Right ventricle myocardium inferior (tissue), 1 donor: ENCODE data around the gene HBEGF. TPM values are rescaled to one million over a fixed set of nuclear protein-coding genes. Genes with fewer than 3 reads are reported as not detected.

Source experiments
- ATAC-seq: fragments of 200-7000 bp; cut with Tn5 transposase; one replicate; pipeline ENCODE4 v1.9.1; 2020; ENCODE audit warnings: mild to moderate bottlenecking, moderate library complexity
- DNase-seq: peaks from one replicate; pipeline ENCODE4 v3.0.0; 2021; ENCODE audit errors: missing footprints
- intact Hi-C: fragments of 100-400 bp; cut with DNase I; formaldehyde crosslinking; loops from one replicate; pipeline ENCODE4 v1.11.0; 2022
- long read RNA-seq: library from polyadenylated mRNA; unstranded; transcript quantifications from one replicate; pipeline ENCODE4 v2.0.0, GENCODE V29; 2021
- total RNA-seq: library from RNA; stranded (reverse); fragmentation: NEBNext Ultra II Directional; extraction: Animal tissue kit (Norgen Biotek cat#: 25700); gene quantifications from one replicate; pipeline ENCODE4 v1.2.1, GENCODE V29; 2021
- donor health status: DM: no; HTN: yes; CAD: no; lungs with severe emphysema.

Gene HBEGF, protein sequence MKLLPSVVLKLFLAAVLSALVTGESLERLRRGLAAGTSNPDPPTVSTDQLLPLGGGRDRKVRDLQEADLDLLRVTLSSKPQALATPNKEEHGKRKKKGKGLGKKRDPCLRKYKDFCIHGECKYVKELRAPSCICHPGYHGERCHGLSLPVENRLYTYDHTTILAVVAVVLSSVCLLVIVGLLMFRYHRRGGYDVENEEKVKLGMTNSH
- total RNA-seq: 20.2 TPM
- long read RNA-seq, transcript HBEGF-201 (6 exons, 2,386 nt): major isoform, 10 of 10 reads
- long read RNA-seq, partial matches to known transcripts: 0 of 10 reads
- long read RNA-seq, other reads (novel, unspliced or antisense): 0 of 10 reads

DNA sequence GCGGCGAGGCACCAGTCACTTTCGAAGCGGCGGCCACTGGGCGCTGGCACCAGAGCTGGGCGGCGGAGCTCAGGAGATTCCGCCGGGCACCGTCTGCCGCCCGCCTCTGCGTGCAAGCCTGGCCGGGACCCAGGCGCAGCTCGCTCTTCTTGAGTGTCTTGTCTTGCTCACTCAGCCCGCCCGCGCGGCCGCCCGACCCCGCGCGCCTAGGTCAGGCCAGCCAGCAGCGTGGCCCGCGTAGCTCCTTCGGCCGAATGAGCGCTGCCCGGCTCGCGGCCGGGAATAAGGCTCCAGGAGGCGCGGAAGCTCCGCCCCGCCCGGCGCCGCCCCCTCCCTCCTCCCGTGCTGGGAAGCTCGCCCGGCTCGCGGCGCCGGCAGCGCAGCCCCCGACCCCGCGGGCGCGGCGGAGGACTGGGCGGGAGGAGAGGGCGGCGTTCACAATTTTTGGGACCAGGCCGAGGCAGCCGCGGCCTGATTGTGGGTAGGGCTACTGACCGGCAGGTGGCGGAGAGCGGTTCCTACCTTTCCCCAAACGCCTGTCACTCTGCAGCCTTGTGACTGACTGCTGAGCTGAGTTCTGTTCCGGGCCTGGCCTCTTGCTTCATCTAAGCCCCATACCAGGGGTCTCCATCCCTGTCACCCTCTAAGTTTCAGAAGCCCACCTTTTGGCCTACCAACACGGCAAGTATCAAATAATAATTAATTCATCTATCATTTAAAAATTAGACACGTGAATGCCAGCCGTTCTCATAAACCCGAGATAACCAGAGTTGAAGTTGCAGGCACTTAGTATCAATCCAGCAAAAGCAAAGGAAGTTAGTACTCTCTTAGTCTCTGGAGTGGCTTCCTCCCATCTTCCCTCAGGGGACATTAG, at the start of gene HBEGF:
Gene HBEGF (minus strand): TSS at position 256 of the 874 bp plus-strand sequence. CDS start 275 bp downstream, outside the sequence.
- DNase-seq (peak; percentile 90), ATAC-seq (peak; percentile 87)
- intact Hi-C loops: loop anchor here (1.0 to 5.0 kb wide), 4 partner anchors 44 to 169 kb away; partner anchors contain the start of genes CYSTM1 and PFDN1

DNA sequence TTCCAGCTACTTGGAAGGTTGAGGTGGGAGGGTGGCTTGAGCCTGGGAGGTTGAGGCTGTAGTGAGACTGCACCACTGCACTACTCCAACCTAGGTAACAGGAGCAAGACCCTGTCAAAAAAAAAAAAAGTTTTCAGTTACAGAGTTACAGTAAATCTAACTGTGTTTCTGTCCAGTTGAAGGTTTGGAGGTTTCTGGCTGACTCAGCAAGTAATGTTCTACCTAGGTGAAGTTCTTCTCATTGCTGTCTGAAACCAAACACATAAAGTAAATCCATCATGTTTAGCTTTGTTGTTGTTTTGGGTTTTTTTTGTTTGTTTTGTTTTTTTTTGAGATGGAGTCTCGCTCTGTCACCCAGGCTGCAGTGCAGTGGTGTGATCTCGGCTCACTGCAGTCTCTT, 47.3 kb upstream of the HBEGF start:
- DNase-seq (no peak), ATAC-seq (no peak)
- intact Hi-C loops: no loop called here

DNA sequence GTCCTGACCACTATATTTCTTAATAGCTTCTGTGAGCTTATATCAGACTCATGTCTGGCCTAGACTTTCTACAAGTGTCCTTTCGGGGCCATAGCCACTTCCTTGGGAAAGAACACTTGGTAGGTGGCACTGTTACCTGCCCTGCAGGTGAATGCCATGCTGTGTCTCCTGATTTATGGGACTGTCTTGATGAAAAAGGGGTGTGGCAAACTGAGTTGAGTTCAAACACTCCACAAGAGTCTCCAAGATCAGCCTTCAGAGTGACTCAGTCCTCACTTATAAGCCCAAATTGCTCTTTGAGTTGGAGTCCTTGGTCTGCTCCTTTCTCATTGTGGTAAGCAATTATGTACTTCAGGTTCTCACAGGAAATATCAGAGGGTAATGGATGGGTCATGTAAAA, 45.3 kb upstream of the HBEGF start:
- ATAC-seq: no peak
- intact Hi-C loops: no loop called here
- no peak for DNase-seq

DNA sequence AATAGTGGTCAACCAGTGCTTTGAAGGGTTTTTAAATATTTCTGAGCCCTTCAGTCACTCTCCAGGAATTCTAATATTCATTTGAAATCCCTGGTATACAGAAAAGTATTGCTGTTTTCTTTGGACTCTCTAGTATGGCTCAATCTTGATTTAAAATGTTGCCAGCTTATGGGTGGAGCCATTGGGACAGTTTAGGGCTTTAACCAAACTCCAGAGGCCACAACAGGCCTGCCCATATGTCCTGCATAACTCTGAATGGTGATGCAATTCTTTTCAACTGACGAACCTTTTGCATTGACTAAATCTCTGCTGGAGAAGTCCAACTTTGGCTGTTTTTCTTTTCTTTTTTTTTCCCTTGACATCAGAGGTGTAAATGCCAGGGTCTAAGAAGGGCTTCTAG, 44.9 kb upstream of the HBEGF start:
- no peak for ATAC-seq
- DNase-seq: no peak
- intact Hi-C loops: no loop called here

DNA sequence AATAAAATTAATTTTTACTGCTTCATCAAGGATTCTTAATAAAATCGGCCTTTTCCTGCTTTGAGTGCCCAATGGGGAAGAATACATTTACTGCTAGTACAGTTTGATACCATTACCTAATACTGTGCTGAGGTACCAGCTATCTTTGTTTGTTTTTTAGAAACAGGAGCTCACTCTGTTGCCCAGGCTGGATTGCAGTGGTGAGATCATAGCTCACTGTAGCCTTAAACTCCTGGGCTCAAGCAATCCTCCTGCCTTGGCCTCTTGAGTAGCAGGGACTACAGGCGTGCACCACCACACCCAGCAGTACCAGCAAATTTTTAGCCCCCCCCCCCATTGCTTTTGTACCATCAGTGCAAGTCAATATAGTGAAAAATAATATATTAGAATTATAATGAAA, 41.6 kb upstream of the HBEGF start:
- intact Hi-C loops: no loop called here
- no peak for DNase-seq
- ATAC-seq: no peak

DNA sequence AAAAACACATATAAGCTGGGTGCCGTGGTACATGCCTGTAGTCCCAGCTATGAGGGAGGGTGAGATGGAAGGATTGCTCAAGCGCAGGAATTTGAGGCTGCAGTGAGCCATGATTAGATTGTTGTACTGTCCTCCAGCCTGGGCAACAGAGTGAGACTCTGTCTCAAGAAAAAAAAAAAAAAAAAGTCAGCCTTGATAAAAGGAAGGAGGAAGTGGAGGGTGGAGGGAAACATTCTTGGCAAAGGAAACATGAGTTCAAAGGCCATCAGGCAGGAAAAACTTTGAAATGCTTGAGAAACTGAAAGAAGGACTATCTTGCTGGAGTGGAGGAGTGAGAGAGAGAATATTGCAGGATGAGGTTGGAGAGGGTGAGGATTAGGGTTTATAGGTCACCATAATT, 36.9 kb upstream of the HBEGF start:
- ATAC-seq (no peak), DNase-seq (no peak)
- intact Hi-C loops: no loop called here

DNA sequence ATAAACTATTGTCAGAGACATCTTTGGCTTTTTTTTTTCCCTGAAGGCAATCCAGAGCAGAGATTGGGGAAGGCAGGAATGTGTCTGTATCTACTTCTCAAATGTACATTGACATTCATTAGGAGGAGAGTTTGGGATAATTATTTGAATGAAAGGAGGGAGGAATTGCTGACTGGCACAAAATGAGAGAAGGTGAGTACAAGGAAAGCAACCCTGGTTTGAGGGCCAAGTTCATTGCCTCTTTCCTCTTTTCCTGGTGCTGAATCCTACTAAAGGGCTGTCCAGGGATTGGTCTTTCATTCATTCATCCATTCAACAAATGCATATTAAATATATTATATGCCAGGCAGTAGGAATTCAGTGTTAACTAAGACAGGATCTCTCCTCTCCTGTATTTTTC, 36.5 kb upstream of the HBEGF start:
- intact Hi-C loops: no loop called here
- DNase-seq: no peak
- no peak for ATAC-seq

DNA sequence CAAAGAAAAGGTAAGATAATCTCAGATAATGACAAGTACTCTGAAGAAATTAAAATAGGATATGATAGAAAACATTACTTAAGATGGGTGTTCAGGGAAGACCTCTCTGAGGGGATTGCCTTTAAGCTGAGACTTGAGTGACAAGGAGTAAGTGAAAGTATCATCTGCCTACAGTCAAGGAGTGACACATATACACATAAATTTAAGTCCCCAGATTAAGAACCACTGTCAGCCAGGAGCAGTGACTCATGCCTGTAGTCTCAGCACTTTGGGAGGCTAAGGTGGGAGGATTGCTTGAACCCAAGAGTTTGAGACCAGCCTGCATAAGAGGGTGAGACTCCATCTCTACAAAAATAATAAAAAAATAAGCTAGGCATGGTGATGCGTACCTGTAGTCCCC, 35.6 kb upstream of the HBEGF start:
- no peak for ATAC-seq
- no peak for DNase-seq
- intact Hi-C loops: no loop called here

DNA sequence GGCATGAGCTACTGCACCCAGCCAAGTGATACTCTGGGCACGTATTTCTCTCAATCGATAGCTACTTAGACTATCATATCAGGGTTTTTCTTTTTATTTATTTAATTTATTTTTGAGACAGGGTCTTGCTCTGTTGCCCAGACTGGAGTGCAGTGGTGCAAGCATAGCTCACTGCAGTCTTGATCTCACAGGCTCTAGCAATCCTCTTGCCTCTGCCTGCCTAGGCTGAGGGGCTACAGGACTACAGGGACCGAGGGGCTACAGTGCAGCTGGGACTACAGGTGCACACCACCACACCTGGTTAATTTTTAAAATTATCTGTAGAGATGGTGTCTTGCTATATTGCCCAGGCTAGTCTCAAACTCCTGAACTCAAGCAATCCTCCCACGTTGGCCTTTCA, 34.9 kb upstream of the HBEGF start:
- intact Hi-C loops: no loop called here
- ATAC-seq (no peak), DNase-seq (no peak)

DNA sequence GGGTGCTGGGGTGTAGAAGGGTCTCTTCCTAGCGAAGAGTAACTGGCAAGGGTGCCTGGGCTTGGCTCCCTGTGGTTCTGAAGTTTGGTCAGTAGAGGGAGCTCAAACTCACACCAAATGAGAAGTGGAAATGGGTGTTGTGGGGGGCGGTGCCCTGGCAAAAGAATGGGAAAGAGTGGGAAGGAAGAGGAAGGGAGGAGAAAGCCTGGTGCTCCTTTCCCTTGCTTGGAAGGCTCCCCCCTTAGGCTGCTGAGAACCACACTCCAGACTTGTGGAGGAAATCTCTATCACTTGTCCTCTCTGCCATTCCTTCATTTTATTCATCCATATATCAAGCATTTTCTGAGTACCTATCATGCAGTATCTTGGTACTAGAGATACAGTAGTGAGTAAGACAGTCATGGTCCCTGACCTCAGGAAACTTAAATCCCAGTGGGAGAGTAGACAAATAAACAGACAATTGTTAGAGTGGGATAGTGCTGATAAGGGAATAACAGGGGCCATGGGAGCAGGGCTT, 26.6 kb upstream of the HBEGF start:
- DNase-seq (peak; percentile 79), ATAC-seq (peak; percentile 73)
- intact Hi-C loops: loop anchor here (5.0 kb wide), 1 partner anchor 349 kb away; no protein-coding TSS in a partner anchor

DNA sequence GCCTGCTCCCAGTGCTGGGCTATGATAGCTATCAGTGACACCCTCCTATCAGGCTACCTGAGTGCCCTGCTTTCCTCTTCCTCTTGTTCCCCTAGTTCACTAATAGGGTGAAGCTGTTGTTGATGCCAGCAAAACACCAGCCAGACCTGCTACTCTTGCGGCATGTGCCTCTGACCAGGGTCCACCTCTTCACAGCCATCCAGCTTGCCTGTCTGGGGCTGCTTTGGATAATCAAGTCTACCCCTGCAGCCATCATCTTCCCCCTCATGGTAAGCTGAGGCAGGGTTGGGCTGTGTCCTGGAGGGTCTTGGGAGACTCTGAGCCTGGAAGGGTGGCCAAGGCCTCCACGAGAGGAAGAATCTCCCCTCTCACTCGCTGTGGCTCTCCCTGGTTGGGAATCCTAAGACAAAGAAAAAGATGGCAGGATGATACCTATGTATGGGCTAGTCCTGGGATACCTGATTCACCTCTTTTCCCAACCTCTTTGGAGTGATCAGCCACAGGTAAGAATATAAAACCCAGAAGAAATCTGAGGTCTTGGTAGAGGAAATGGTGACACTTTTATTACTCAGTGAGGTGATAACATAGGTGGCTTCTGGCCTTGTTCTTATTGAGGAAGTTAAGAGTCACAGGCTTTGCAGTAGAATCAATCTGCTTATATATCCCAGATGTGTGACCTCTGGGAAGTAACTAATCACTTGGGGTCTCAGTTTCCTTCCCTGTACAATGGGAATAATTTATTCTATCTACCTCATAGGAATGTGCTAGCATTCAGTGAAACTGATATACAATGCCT, 25.2 kb upstream of the HBEGF start:
- DNase-seq (no peak), ATAC-seq (no peak)
- intact Hi-C loops: loop anchor here (5.0 kb wide), 1 partner anchor 351 kb away; no protein-coding TSS in a partner anchor

DNA sequence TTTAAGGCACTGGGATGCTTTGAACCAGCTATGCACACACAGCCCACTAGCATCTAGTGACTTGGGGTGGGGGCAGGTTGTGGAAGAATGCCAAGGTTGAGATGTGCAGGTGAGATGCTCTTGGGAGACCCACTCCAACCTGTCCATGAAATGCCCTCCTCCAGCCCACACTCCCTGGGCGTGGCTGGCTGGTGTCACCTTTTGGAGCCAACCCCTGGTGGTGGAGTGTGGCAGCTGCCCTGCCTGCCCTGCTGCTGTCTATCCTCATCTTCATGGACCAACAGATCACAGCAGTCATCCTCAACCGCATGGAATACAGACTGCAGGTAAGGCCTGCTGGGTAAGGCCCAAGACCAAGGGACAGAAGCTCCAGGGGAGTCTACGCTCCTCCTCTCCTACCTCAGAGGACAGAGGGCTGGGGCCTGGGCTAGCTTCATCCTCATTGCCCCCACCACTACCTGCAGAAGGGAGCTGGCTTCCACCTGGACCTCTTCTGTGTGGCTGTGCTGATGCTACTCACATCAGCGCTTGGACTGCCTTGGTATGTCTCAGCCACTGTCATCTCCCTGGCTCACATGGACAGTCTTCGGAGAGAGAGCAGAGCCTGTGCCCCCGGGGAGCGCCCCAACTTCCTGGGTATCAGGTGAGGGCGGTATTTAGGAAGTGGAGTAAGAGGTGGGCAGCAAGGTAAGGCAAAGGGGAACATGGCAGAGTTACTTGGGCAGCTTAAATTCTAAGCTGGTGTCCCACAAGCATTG, 21.0 kb upstream of the HBEGF start:
- DNase-seq (no peak), ATAC-seq (no peak)
- intact Hi-C loops: no loop called here

DNA sequence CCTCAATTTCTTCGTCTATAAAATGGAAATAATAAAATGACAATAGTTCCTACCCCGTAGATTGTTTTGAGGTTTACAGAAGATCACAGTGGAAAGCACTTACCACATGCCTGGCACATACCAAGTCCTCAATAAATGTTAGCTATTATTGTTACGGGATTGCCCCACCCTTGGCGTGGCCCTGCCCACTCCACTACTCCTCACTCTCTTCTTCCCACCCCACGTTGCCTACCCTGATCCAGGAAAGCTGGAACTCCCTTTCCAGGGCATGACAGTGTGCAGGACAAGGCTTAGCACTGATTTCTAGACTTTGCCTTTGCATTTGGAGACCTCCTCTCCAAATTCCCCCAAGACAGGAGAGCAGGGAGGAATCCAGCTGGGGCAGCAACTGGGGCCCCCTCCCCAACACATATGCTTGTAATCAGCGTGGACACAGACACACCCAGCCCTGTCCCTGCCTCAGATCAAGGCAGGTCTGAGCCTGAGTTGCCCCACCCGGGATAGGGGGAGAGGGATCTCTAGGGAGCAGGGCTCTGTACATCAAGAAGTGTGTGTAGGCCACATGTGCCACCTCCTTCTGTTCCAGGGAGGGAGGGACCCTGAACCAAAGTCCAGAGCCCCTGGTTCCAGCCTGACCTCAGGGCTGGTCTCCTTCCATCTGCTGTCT, 20.3 kb upstream of the HBEGF start:
- ATAC-seq (no peak), DNase-seq (no peak)
- intact Hi-C loops: no loop called here

DNA sequence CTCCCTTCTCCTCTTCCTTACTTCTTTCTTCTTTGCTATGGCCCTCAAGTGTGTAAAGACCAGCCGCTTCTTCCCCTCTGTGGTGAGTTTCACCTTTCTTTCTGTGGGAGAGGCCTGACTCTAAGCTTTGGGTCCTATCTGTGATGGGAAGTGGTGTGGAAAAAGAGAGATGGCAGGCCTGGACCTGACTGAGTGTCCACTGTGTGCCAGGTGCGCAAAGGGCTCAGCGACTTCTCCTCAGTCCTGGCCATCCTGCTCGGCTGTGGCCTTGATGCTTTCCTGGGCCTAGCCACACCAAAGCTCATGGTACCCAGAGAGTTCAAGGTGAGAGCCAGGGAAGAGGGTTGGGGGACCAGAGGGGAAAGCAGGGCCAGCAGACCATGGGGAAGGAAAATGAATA, 19.5 kb upstream of the HBEGF start:
- ATAC-seq (no peak), DNase-seq (no peak)
- intact Hi-C loops: no loop called here

DNA sequence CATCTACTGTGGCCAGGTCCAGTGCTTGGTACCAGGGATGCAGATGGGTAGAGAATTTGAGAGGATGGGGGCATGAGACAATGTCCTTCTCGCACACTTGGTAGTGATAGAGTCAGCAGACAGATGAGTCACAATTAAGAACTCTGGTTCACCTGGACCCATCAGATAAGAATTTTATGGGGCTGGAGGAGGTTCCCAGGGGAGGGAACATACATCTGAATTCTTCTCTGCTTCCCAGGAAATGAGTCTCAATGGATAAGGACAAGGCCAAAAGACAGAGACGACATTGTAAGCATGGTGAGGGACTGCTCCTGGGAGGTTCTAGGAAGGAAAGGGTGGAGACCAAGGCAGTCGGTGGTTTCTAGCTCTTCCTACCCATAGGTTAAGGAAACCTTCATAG, 18.9 kb upstream of the HBEGF start:
- DNase-seq: no peak
- intact Hi-C loops: no loop called here
- no peak for ATAC-seq

DNA sequence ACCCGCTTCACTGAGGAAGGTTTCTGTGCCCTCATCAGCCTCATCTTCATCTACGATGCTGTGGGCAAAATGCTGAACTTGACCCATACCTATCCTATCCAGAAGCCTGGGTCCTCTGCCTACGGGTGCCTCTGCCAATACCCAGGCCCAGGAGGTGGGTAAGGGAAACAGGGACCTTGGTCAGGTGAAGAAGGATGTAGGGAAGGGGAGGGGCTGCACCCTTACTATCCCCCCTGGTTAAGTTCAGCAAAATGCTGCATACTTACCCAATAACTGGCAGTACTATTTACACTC, 18.0 kb upstream of the HBEGF start:
- ATAC-seq (no peak), DNase-seq (no peak)
- intact Hi-C loops: no loop called here

DNA sequence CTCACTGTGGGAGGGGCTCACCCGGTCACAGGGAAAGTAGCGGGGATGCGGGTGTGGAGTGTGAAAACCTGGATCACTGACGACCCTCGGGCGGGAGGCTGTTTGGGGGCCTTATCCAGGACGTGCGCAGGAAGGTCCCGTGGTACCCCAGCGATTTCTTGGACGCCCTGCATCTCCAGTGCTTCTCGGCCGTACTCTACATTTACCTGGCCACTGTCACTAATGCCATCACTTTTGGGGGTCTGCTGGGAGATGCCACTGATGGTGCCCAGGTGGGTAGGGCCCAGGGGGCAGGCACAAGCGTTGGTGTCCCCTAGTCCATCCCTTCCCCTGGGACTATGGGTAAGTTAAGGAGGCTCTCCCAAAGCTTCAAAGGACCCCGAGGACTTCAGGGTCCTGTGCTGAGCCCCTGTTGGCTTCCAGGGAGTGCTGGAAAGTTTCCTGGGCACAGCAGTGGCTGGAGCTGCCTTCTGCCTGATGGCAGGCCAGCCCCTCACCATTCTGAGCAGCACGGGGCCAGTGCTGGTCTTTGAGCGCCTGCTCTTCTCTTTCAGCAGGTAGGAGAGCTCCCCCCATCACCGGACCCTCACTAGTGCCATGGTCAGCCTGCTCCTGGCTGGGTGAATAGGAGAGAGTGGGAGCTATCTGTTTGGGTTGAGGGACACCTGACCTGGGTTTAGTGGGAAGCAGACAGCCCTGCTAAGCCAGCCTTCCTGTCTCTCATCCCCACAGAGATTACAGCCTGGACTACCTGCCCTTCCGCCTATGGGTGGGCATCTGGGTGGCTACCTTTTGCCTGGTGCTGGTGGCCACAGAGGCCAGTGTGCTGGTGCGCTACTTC, 17.4 kb upstream of the HBEGF start:
- no peak for ATAC-seq
- intact Hi-C loops: no loop called here
- no peak for DNase-seq
